Neural progenitor cell (in vitro differentiated cells): Measurements from ENCODE around the gene KANSL2. TPM values are rescaled to one million over a fixed set of nuclear protein-coding genes. Genes with fewer than 3 reads are reported as not detected.
"Not testable (repeated sequence)": the region's sequence is repeated elsewhere in the genome, so short reads cannot be mapped to it uniquely, and the experiment has no call there.

Experiments used
- DNase-seq: peaks from one replicate; pipeline ENCODE4 v3.0.0-alpha.2; 2016; ENCODE audit warnings: low spot score
- H2AFZ ChIP-seq: fragments of 200-600 bp; sonication (generic); replicated peaks from 2 replicates; pipeline ENCODE4 v1.6.1; 2016; ENCODE audit warnings: antibody characterized with exemption
- H3F3A ChIP-seq: fragments of 200-600 bp; sonication (generic); 2 replicates; pipeline ENCODE4 v1.6.1; 2016; ENCODE audit warnings: antibody characterized with exemption, low read depth
- H3K27ac ChIP-seq: fragments of 200-600 bp; sonication (generic); 2 replicates; pipeline ENCODE4 v1.5.1; 2016; ENCODE audit warnings: mild to moderate bottlenecking
- H3K27me3 ChIP-seq: fragments of 200-600 bp; sonication (generic); 2 replicates; pipeline ENCODE4 v1.6.1; 2016; ENCODE audit warnings: mild to moderate bottlenecking, moderate library complexity
- H3K36me3 ChIP-seq: fragments of 200-600 bp; sonication (generic); 2 replicates; pipeline ENCODE4 v1.5.1; 2016
- H3K4me1 ChIP-seq: fragments of 200-600 bp; sonication (generic); 2 replicates; pipeline ENCODE4 v1.6.1; 2016; ENCODE audit warnings: mixed run types
- H3K4me2 ChIP-seq: fragments of 200-600 bp; sonication (generic); 2 replicates; pipeline ENCODE4 v1.6.1; 2016
- H3K4me3 ChIP-seq: fragments of 200-600 bp; sonication (generic); 2 replicates; pipeline ENCODE4 v1.5.1; 2016
- H3K79me2 ChIP-seq: fragments of 200-600 bp; sonication (generic); 2 replicates; pipeline ENCODE4 v1.6.1; 2016; ENCODE audit warnings: low read depth
- H3K9ac ChIP-seq: fragments of 200-600 bp; sonication (generic); 2 replicates; pipeline ENCODE4 v1.6.1; 2016
- H3K9me3 ChIP-seq: fragments of 200-600 bp; sonication (generic); 2 replicates; pipeline ENCODE4 v1.5.1; 2016; ENCODE audit warnings: low read depth
- H4K20me1 ChIP-seq: fragments of 200-600 bp; sonication (generic); 2 replicates; pipeline ENCODE4 v1.6.1; 2016; ENCODE audit warnings: low read depth
- H3K27ac Mint-ChIP-seq: 3 replicates; pipeline ENCODE4 v1.8.0; 2021; ENCODE audit warnings: mixed read lengths
- H3K27me3 Mint-ChIP-seq: 2 replicates; pipeline ENCODE4 v1.8.0; 2022; ENCODE audit warnings: low read depth, mild to moderate bottlenecking, inconsistent platforms, moderate library complexity, mixed read lengths; ENCODE audit not compliant: insufficient read depth
- H3K36me3 Mint-ChIP-seq: 3 replicates; pipeline ENCODE4 v1.8.0; 2021; ENCODE audit warnings: mixed read lengths
- H3K4me1 Mint-ChIP-seq: 3 replicates; pipeline ENCODE4 v1.8.0; 2021; ENCODE audit warnings: mixed read lengths
- H3K4me3 Mint-ChIP-seq: 3 replicates; pipeline ENCODE4 v1.8.0; 2021; ENCODE audit warnings: mild to moderate bottlenecking, moderate library complexity, mixed read lengths
- H3K9me3 Mint-ChIP-seq: 3 replicates; pipeline ENCODE4 v1.8.0; 2020; ENCODE audit warnings: mixed read lengths
- CTCF ChIP-seq: fragments of 200-600 bp; sonication (generic); IDR thresholded peaks from 2 replicates; pipeline ENCODE4 v1.5.1; 2017; ENCODE audit warnings: antibody characterized with exemption, mild to moderate bottlenecking
- EZH2 ChIP-seq: fragments of 200-600 bp; sonication (generic); IDR thresholded peaks from 2 replicates; pipeline ENCODE4 v1.6.1; 2017; ENCODE audit warnings: antibody characterized with exemption, mild to moderate bottlenecking, moderate library complexity
- EZH2phosphoT487 ChIP-seq: fragments of 200-600 bp; sonication (generic); IDR thresholded peaks from 2 replicates; pipeline ENCODE4 v1.6.1; 2017; ENCODE audit warnings: antibody characterized with exemption
- total RNA-seq: library from RNA; depleted of rRNA; stranded (reverse); fragments of >200 nt; gene quantifications from 2 replicates; pipeline ENCODE4 v1.2.3, GENCODE V29; 2015; ENCODE audit warnings: low replicate concordance

KANSL2 gene
- total RNA-seq, 1 donor from 2014 or later = 82.6 TPM

DNA sequence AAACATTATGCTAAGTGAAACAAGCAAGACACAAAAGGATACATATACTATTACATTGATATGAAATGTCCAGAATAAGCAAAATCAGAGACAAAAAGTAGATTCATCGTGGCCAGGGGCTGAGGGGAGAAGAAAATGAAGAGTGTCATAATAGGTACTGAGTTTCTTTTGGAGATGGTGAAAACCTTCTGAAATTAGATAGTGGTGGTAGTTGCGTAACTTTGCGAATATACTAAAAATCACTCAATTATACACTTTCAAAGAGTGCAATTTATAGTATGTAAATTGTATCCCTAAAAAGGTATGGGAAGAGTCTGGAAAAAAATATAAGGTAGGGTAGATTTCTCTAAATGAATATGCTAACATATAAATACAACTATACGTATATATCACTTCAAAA is 22.2 kb downstream of the KANSL2 start:
- TF ChIP-seq EZH2phosphoT487 (no peak), EZH2 (no peak), CTCF (no peak)
- Mint-ChIP-seq H3K4me3 (no peak overlapping the region), H3K4me1 (no peaks in the 10 kb centered on the region), H3K9me3 (no peaks in the 10 kb centered on the region), H3K27me3 (no peaks in the 10 kb centered on the region), H3K36me3 (peaks cover 26% of the 10 kb centered on the region), H3K27ac (no peak overlapping the region)
- Histone ChIP-seq H4K20me1 (peaks cover 7% of the 10 kb centered on the region), H3K4me3 (no peak overlapping the region), H3K4me1 (no peaks in the 10 kb centered on the region), H2AFZ (no peak overlapping the region), H3K9ac (no peak overlapping the region), H3K27ac (no peak overlapping the region), H3K36me3 (peaks cover 29% of the 10 kb centered on the region), H3K9me3 (no peaks in the 10 kb centered on the region), H3K27me3 (no peaks in the 10 kb centered on the region), H3K4me2 (no peak overlapping the region), H3K79me2 (peaks cover 41% of the 10 kb centered on the region), H3F3A (peaks cover 15% of the 10 kb centered on the region)
- no peak for DNase-seq

GRCh38 chr12:48651681-48652080 is 30.4 kb downstream of the KANSL2 start:
- H3K9ac ChIP-seq = no peak overlapping the region
- H3K27ac ChIP-seq = peak overlapping the region; percentile 70
- Mint-ChIP-seq H3K4me1 (no peaks in the 10 kb centered on the region), H3K27ac (no peak overlapping the region), H3K9me3 (no peaks in the 10 kb centered on the region), H3K4me3 (no peak overlapping the region), H3K27me3 (no peaks in the 10 kb centered on the region), H3K36me3 (peaks cover 31% of the 10 kb centered on the region)
- no peaks in the 10 kb centered on the region for H4K20me1 ChIP-seq
- H3K9me3 ChIP-seq = no peaks in the 10 kb centered on the region
- no peak for DNase-seq
- no peaks in the 10 kb centered on the region for H3K27me3 ChIP-seq
- H3K36me3 ChIP-seq = peaks cover 26% of the 10 kb centered on the region
- no peak for TF ChIP-seq EZH2phosphoT487
- TF ChIP-seq CTCF = no peak
- TF ChIP-seq EZH2 = no peak
- H2AFZ ChIP-seq = no peak overlapping the region
- no peaks in the 10 kb centered on the region for H3K4me1 ChIP-seq
- H3K79me2 ChIP-seq = no peaks in the 10 kb centered on the region
- H3K4me3 ChIP-seq = no peak overlapping the region
- no peak overlapping the region for H3K4me2 ChIP-seq
- peaks cover 21% of the 10 kb centered on the region for H3F3A ChIP-seq

GRCh38 chr12:48645354-48645753 is 36.7 kb downstream of the KANSL2 start:
- peaks cover 24% of the 10 kb centered on the region for H3K36me3 ChIP-seq
- H3K4me1 ChIP-seq, H2AFZ ChIP-seq, H3F3A ChIP-seq, H3K27ac Mint-ChIP-seq, H3K4me1 Mint-ChIP-seq, H3K79me2 ChIP-seq, H4K20me1 ChIP-seq, H3K27ac ChIP-seq, H3K9me3 ChIP-seq, H3K27me3 Mint-ChIP-seq, H3K4me3 Mint-ChIP-seq, DNase-seq, H3K4me3 ChIP-seq, H3K27me3 ChIP-seq, H3K4me2 ChIP-seq, H3K9ac ChIP-seq: not testable (repeated sequence)
- peaks cover 38% of the 10 kb centered on the region for H3K36me3 Mint-ChIP-seq
- peaks cover 24% of the 10 kb centered on the region for H3K9me3 Mint-ChIP-seq

GRCh38 chr12:48643011-48643410 is 39.0 kb downstream of the KANSL2 start:
- Histone ChIP-seq H3K9me3 (peaks cover 4% of the 10 kb centered on the region), H3K4me3 (no peak overlapping the region), H4K20me1 (no peaks in the 10 kb centered on the region), H3K27me3 (no peaks in the 10 kb centered on the region), H3K36me3 (peaks cover 19% of the 10 kb centered on the region), H3K27ac (no peak overlapping the region), H3K79me2 (no peaks in the 10 kb centered on the region), H3K9ac (no peak overlapping the region), H3K4me2 (no peak overlapping the region), H3F3A (no peaks in the 10 kb centered on the region), H3K4me1 (no peaks in the 10 kb centered on the region), H2AFZ (no peak overlapping the region)
- H3K36me3 Mint-ChIP-seq = peaks cover 43% of the 10 kb centered on the region
- TF ChIP-seq EZH2 (no peak), CTCF (no peak), EZH2phosphoT487 (no peak)
- DNase-seq = no peak
- no peak overlapping the region for H3K27ac Mint-ChIP-seq
- H3K4me3 Mint-ChIP-seq = no peak overlapping the region
- H3K4me1 Mint-ChIP-seq = no peaks in the 10 kb centered on the region
- peaks cover 30% of the 10 kb centered on the region for H3K9me3 Mint-ChIP-seq
- H3K27me3 Mint-ChIP-seq = peaks cover 2% of the 10 kb centered on the region

DNA sequence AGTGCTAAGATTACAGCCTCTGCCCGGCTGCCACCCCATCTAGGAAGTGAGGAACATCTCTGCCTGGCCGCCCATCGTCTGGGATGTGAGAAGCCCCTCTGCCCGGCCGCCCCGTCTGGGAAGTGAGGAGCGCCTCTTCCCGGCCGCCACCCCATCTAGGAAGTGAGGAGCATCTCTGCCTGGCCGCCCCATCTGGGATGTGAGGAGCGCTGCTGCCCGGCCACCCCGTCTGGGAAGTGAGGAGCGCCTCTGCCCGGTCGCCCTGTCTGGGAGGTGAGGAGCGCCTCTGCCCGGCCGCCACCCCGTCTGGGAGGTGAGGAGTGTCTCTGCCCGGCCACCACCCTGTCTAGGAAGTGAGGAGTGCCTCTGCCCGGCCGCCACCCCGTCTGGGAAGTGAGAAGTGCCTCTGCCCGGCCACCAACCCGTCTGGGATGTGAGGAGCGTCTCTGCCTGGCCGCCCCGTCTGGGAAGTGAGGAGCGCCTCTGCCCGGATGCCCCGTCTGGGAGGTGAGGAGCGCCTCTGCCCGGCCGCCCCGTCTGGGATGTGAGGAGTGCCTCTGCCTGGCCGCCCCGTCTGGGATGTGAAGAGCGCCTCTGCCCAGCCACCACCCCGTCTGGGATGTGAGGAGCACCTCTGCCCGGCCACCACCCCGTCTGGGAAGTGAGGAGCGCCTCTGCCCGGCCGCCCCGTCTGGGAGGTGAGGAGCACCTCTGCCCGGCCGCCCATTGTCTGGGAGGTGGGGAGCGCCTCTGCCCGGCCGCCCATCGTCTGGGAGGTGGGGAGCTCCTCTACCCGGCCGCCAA is 40.1 kb downstream of the KANSL2 start:
- H3K79me2 ChIP-seq, H3K27me3 Mint-ChIP-seq, H3K4me3 Mint-ChIP-seq, H3K4me3 ChIP-seq, H3K27ac Mint-ChIP-seq, H3K4me1 Mint-ChIP-seq, H3K27ac ChIP-seq, H3K9me3 ChIP-seq, H3K4me2 ChIP-seq, H3K4me1 ChIP-seq, H3F3A ChIP-seq, H4K20me1 ChIP-seq, H2AFZ ChIP-seq, H3K27me3 ChIP-seq, H3K9ac ChIP-seq, DNase-seq: not testable (repeated sequence)
- Mint-ChIP-seq H3K36me3 (peaks cover 37% of the 10 kb centered on the region), H3K9me3 (peaks cover 30% of the 10 kb centered on the region)
- H3K36me3 ChIP-seq = peaks cover 13% of the 10 kb centered on the region
